HG02943 (cell line): ENCODE results near the gene PPP1R9A.
A peak's percentile ranks its signal among the peaks of the same experiment; 100 is the strongest.

ENCODE experiments used
- ATAC-seq: cut with Tn5 transposase; IDR thresholded peaks from one replicate; pipeline ENCODE4 v1.9.1; 2021; ENCODE audit warnings: mild to moderate bottlenecking, low read depth, moderate library complexity; ENCODE audit not compliant: unreplicated experiment

Gene PPP1R9A

DNA sequence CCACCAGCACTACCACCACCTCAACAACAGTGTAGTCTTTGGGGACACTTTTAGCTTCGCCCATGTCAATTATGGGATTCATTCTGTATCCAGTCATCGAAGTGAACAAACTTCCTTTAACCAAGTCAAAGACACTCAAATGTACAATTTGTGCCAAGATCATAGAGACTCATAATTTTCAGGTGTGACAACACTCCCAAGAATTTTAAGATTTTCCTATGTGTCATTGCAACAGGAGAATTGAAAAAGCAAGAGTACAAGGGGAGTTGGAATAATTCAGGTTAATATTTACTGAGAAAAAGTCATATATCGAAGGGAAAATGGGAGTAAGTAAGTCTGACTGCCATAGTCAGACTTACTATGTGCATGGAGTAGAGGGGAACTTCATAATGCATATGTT, 390.7 kb downstream of the PPP1R9A start:
- no peak for ATAC-seq

DNA sequence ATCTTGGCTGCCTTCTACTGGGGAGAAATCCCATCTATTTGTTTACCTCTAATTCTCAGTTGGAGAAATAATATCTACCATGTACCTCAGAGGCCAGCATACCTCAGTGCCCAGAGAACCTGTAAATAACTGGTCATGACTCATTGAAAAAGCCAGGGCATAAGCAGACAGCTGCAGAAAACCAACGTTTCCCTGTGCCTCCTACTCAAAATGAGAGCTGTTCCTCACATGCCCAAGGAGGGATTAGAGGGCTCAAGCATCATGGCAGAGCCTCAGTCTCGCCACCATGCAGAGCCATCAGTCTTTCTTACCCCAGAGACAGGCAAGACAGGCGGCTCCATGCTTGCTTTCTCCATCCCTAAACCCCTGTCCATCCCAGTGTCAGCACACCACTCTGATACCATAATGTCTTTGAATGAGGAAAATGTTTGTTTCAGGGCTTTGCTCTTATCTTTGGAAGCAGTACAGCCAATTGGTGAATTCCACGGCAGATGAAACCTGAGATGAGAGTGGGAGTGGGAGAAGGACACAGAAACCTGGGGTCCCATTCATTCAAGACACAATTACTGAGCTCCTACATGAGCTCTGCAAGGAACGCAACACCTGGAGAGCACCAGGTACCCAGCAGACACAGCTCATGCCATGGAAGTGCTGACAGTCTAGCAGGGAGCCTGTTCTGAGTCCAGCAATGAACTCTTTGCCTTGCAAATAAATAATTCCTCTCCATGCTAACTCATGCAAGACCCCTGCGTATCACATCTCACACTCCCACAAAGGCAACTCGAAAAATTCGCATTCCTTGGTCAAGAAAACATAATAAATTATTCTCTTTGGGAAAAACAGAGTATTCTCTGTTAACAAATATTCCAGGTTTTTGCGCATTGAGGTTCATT, 395.9 kb downstream of the PPP1R9A start:
- ATAC-seq: no peak

DNA sequence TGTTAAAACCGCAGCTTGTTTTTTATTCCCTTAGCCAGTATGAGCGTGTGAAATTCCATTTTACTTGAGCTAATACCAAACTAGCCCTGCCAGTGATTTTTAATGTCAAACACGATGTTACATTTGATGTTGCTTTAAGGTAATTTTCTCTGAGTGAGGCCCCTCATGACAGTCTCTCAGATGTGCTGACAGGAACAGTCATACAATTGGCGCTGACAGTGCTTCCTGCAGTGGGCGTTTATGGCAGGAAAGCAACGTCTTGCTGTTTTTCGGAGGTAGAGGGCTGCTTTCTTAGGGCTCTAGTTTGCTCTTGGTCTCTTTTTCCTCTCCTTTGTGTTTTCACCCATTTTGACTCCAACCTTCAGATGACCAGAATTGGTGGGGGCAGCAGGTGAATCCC, 397.6 kb downstream of the PPP1R9A start:
- ATAC-seq: no peak

DNA sequence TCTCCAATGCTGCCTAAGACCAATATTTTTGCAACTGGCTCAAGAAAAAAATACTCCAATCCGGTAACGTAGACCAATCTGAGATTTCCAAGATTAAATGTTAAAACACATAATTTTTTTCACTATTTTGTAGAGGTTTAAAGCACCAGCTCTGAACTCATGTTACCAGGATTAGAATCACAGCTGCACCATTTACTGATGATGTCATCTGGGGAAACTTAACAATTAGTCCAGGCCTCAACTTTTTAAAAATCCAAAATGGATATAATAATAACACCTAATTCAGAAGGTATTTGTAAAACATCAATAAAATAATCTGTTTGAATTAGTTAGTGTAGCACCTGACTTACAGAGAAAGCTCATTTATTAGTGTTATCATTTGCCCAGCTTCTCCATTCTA, 402.6 kb downstream of the PPP1R9A start:
- no peak for ATAC-seq

DNA sequence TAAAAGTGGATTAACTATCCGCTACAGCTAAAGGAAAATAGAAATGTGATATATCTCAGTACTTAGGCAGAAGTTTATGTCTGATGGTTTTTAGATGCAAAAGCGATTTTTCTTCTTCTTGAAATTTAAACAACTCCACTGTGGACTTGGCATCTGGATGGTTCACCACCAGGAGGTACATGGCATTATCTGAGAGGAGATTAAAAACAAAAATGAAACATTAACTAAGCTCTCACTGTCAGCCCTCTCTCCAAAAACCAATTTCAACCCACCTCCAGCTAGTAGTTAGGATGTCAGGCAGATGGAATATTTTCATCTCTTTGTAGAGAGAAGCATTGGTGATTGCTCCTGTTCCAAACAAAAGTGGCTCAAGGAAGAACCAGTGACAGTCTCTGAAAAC, 404.0 kb downstream of the PPP1R9A start:
- ATAC-seq: no peak

DNA sequence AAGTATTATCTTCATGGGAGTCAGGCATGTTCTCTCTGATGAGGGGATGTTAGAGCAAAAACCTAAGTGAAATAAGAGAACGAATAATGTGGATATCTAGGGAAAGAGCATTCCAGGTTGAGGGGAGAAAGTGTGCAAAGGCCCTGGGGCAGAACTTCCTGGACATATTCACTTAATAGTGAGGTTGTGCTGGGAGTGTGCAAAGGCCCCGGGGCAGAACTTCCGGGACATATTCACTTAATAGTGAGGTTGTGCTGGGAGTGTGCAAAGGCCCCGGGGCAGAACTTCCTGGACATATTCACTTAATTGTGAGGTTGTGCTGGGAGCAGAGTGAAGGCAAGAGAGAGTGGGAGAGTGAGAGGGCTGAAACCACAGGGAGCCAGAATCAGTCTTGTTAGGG, 405.2 kb downstream of the PPP1R9A start:
- no peak for ATAC-seq

DNA sequence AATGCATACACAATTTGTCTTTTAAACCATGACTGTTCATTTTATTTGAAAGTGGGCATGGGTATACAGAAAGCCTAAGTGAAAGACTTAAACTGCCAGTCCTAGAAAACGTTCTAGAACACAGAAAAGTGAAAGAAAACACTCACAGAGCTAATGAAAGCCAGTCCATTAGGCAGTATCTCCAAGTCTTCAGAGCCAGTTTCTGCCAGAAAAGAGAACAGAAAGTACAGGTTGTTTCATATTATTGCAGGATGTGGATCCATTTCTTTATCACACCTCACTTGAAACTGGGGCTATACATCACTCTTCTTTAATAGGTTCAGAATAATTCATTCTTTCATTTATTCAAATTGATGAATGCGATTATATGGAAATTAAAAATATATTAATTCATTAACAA, 409.2 kb downstream of the PPP1R9A start:
- peak; percentile 86 for ATAC-seq

DNA sequence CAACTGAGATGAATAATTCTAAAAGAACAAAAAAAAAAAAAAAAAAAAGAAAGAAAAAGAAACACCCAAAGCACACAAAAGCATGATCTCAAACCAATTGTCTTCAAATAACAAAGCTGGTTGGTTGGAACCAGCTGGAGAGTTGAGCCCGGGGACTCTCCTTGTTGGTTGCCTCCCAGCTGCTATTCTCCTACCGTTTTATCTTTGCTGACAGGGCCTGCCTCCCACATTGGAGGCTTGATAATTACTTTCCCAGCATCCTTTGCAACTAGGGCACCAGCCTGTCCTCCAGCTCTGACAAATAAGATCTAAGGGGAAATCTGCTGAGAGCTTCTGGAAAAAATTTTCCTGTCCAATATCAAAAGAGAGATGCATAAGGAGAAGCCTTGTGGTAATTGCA, 410.2 kb downstream of the PPP1R9A start:
- no peak for ATAC-seq

DNA sequence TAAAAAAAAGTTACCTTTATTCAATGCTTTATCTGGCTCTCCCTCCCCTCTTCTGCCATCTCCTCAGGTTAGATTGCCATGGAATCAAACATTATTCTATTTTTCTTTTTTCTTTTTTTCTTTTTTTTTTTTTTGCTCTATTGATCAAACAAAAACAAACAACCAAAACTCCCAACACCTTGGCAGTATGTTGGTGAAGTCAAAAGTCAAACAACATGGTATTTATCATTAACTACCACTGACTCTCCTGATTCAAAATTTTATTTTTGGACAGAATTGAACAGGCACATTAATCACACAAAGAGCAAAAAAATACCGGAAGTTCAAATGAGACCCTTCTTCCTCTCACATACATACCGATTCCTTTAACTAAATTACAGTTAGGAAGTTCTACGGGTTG, 410.6 kb downstream of the PPP1R9A start:
- ATAC-seq: no peak

DNA sequence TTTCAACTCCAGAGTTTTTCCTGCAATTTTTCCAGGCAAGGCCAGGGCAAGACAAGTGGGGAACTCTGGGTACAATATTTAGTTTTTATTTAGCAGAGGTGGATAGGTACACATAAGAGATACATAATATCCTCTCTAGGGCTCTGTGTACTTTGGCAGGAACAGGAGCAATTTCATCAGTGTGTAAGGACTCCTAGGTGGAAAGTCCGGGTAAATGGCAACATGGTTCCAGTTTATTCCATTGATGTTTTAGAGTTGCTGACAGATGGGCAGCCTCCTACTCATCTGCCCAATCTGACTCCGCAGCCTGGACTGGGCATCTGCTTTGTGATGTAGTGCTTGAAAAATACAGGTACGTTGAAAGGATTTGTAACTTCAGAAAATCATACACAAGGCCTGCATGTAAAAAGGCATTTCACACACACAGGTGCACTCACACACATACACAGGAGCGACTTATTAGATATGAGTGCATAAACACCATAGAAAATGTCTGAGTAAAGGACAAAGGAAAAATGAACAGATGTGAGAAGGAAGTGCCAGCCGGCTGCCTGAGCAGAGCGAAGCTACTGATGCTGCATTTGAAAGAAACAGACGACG, 411.2 kb downstream of the PPP1R9A start:
- ATAC-seq: no peak

DNA sequence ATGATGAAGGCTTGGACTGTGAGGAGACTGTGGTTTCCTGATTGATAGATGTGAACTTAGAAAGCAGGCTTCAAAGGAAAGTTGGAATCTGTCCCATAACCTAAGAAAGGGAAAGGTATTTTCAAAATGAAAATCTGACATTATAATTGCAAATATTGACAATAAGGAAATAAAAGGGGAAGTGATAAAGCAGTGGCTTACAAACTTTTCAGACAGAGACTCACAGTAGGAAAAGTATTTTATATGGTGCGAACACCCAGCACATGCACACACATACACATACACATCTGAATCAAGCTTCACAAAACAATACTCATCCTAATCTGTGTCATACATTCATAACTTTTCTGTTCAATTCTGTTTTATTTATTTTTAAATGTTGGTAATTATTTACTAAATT, 412.2 kb downstream of the PPP1R9A start:
- no peak for ATAC-seq

DNA sequence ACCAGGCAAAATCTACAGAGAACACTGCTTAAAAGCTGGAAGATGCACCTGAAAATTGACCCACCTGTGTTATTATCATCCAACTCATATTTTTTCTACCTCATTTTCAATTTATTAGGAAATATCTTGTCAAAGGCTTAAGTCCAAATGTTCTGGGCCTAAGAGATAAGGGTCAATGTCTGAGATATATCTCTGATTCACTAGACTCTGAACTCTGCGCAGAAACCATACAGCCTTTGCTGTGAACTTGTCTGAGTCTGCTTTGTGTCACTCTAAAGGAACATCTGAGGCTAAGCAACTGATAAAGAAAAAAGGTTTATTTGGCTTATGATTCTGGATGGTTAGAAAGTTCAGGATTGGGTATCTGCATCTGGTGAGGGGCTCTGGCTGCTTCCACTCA, 413.3 kb downstream of the PPP1R9A start:
- ATAC-seq: no peak

DNA sequence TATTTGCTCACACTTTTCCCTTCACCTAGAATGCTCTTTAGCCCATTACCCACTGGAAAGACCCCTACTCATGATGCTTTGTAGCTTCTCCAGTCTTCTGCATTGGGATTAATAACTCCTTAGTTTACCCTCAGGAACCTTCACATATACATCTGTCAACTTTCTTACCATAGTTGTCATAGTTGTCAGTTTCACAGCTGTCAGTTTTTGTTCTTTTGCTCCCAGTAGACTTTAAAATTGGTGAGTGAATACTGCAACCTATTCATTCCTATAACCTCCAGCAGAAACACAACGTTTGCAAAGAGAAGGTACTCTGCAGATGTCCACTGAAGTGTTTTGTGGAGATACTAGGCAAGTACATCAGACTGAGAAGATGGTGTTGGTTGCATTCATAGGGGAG, 414.3 kb downstream of the PPP1R9A start:
- ATAC-seq: no peak

DNA sequence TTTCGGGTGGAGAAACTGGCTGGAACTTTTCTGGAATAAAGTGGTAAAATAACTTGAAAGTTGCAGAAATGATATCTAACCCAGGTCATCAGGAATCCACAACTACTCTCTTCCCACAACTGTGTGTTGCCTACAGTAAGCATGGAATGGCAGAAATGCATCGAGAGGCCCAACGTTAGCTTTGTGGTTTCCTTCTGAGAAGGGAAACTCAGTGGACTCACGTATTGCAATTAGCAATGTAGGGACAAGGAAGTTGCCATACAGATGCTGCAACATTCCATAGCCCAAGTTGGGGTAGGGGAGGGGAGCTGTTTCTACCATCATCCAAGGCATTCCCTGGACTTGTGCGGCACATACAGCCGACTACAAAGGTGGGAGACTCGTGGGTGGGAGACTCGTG, 415.0 kb downstream of the PPP1R9A start:
- ATAC-seq: no peak

DNA sequence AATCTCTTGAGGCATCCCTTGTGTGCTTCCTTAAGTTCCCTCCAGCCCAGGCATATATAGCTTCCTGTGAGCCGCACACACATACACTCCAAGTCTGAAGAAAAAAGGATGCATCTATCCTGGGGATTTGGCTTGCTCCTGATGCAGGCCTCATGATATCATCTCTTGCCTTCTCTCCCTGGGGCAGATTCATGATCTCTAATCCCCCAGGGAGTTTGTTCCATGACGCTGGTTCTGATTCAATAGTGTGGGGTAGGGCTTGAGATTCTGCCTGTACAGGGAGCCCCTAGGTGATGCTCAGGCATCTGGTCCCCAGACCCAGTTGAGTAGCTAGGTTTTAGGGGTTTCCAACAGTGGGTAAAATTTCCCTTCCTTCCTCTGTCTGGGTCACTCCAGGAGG, 415.5 kb downstream of the PPP1R9A start:
- ATAC-seq: no peak

DNA sequence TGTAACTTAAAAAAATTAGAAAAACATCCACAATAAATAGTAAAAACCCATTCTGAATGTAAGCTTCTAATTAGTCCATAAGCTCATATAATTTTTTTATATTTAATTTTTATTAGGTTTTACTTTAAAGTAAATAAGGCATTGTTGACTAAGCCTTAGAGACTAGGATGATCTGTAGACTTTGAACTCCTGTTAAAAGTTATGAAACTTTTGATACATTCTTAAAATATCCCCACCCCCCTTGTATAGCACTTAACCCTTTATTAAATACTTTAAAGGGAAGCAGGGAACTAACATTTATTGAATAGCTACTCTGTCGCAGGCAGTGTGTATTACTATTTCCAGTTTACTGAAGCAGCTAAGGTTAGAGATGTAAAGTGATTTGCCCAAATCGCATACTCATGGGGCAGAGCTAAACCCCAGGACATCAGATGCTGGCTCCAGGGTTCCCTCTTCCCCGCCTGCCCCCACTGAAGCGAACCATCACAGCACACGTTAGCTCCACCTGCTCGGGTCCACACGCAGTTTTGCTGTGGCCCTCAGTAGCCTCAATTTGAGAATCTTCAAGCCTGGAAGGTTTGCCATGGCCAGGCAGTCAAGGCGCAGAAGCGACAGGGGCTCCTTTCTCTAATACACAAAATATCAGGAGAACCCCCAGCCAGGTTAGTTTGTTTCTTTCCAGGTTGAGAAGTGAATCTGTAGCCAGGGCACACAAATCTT, 416.2 kb downstream of the PPP1R9A start:
- no peak for ATAC-seq

DNA sequence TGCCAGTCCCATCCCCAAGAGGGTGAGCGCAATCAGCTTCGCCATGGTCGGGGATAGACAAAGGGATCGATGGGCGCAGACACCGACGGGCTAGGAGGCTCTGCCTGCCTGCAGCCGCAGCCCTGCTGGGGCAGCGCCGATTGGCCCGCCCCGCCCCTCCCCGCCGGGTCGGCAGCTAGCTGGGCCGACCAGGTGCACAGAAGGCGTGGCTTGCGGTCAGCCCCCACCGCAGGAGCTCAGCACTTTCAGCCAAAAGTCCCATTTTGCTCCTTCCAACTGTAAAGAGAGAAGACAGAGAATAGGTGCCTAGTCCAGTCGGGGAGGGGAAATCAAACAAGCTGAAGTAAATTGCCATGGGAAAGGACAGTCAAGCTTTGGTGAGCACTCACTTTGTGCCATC, 417.0 kb downstream of the PPP1R9A start, which contains the start of gene PON1:
PON1 (minus strand) TSS at position 102 of the 400 bp plus-strand sequence; CDS start at position 45, 57 bp downstream.
- ATAC-seq: peak; percentile 62

DNA sequence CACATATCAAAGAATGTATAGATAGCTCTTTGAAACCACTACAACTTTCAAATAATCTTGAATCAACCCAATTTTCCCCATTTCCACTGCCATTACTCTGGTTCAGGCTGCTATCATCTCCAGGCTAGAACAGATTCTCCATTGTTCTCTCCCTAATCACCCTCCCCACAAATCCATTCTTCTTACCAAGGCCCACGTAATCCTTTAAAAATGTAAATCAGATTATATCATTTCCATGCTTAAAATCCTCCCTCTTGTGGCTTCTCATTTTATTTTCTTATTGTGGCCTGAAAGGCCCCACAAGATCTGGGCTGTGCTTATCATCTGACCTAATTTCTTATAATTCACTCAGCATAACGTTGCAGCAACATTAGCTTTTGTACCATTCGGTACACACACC, 420.0 kb downstream of the PPP1R9A start:
- ATAC-seq: no peak

DNA sequence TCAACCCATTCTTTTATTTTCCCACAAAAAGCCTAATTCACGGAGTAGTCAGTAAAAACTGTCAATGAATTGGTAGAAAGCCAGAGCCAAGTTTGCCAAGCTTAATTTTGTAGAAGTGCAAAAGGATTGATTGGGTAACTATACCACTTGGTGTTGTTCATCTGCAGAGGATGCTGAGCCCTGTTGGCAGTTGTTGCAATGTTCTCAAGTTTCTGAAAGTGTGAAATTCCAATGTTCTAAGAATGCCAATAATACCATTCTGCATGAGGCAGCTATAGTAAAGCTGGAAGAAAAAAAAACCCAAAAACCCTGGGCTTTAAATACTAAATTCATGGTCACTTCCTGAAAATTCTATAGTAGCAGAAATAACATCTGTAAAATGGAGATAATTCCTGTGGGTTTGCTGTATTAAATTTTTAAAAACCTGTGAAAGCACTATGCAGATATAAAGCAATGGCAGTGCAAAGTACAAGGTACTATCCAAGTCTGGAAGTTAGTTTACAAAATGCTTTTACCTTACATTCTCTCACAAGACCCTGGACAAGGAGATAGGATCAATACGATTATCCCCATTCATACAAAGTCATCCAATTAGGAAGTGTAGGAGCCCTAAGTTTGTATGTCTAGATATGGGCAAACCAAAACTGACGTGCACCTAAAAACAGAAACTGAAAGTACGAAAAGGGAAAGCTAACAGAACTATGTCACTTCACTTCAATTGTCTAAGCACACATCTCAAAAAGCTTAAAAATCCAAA, 423.0 kb downstream of the PPP1R9A start:
- ATAC-seq: peak; percentile 93

DNA sequence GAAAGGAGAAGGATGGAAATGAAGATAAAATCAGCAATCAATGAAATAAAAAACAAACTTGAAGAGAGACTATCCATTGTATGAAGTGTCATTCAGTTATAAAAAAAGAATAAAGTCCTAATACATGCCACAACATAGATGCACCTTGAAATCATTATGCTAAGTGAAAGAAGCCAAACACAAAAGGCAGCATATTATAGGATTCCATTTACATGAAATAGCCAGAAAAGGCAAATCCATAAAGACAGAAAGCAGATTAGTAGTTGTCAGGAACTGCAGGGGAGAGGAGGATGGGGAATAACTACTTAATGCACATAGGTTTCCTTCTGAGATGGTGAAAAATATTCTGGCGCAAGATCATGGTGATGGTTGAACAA, 423.6 kb downstream of the PPP1R9A start:
- ATAC-seq: peak; percentile 26

DNA sequence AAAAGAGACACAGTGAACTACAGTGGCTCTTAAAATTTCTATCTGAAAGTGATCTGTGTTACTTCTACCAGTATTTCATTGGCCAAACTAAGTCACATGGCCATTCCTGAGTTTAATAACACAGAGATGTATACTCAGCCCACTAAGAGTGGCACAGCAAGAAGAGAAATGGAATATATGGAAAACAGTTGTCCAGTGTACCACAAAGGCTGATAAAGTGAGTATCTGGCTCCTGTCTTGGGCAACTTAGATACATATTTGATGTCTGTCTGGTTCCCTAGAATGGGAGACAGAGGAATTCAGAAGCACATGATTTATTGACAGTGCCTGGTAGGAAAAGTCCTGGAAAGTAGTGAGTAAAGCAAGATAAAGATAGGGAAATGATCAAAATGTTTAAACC, 427.1 kb downstream of the PPP1R9A start:
- no peak for ATAC-seq
